Medulla oblongata (tissue), 1 donor: ENCODE data around the gene IFT27.
A peak's percentile ranks its signal among the peaks of the same experiment; 100 is the strongest.
"Not testable (repeated sequence)": the region's sequence is repeated elsewhere in the genome, so short reads cannot be mapped to it uniquely, and the experiment has no call there.

Source experiments
- DNase-seq: peaks from one replicate; pipeline ENCODE4 v3.0.0-alpha.2; 2015; ENCODE audit errors: extremely low spot score

IFT27 gene

GRCh38 chr22:36765131-36765942 lies 10.6 kb downstream of the IFT27 start:
- no peak for DNase-seq

- peak; percentile 27 for DNase-seq
These were observed 11.3 kb downstream of the IFT27 start for GRCh38 chr22:36764641-36765040.

GRCh38 chr22:36764060-36764459 lies 11.9 kb downstream of the IFT27 start:
- DNase-seq, result no peak

- DNase-seq, result no peak
These were observed 12.3 kb downstream of the IFT27 start for GRCh38 chr22:36763576-36763975.

- no peak for DNase-seq
These were observed 13.1 kb downstream of the IFT27 start for GRCh38 chr22:36762687-36763260.

GRCh38 chr22:36761553-36762240 lies 14.2 kb downstream of the IFT27 start:
- DNase-seq, result no peak

- DNase-seq, result no peak
These were observed 15.1 kb downstream of the IFT27 start for GRCh38 chr22:36760786-36761185.

- no peak for DNase-seq
These were observed 16.3 kb downstream of the IFT27 start for GRCh38 chr22:36759481-36760159.

- no peak for DNase-seq
These were observed 17.1 kb downstream of the IFT27 start for GRCh38 chr22:36758792-36759271.

- peak; percentile 79 for DNase-seq
These were observed 18.2 kb downstream of the IFT27 start for GRCh38 chr22:36757668-36758211.

GRCh38 chr22:36756746-36757655 lies 18.9 kb downstream of the IFT27 start:
- DNase-seq, result no peak

GRCh38 chr22:36756031-36756430 lies 19.9 kb downstream of the IFT27 start:
- DNase-seq, result no peak

- no peak for DNase-seq
These were observed 20.6 kb downstream of the IFT27 start for GRCh38 chr22:36755316-36755715.

GRCh38 chr22:36754881-36755280 lies 21.0 kb downstream of the IFT27 start:
- DNase-seq, result not testable (repeated sequence)

- no peak for DNase-seq
These were observed 22.0 kb downstream of the IFT27 start for GRCh38 chr22:36753916-36754315.

- DNase-seq, result no peak
These were observed 22.7 kb downstream of the IFT27 start for GRCh38 chr22:36753120-36753802.

- DNase-seq, result no peak
These were observed 29.4 kb downstream of the IFT27 start for GRCh38 chr22:36746375-36746970.

GRCh38 chr22:36745301-36745995 lies 30.5 kb downstream of the IFT27 start:
- DNase-seq, result no peak

- no peak for DNase-seq
These were observed 31.1 kb downstream of the IFT27 start for GRCh38 chr22:36744791-36745190.
